Activated naive CD8-positive, alpha-beta T cell treated with anti-CD3 and anti-CD28 coated beads for 36 hours (primary cell): Measurements from ENCODE around the gene TMEM145. TPM values are rescaled to one million over a fixed set of nuclear protein-coding genes. Genes with fewer than 3 reads are reported as not detected.

ENCODE experiments used
- DNase-seq: peaks from one replicate; pipeline ENCODE4 v3.0.0; 2021
- H3K27ac Mint-ChIP-seq: one replicate; pipeline ENCODE4 v1.8.0; 2022; ENCODE audit warnings: mild to moderate bottlenecking, moderate library complexity, mixed read lengths
- H3K27me3 Mint-ChIP-seq: one replicate; pipeline ENCODE4 v1.8.0; 2022; ENCODE audit warnings: mild to moderate bottlenecking, mixed read lengths
- H3K36me3 Mint-ChIP-seq: one replicate; pipeline ENCODE4 v1.8.0; 2021; ENCODE audit warnings: mild to moderate bottlenecking, mixed read lengths
- H3K4me1 Mint-ChIP-seq: one replicate; pipeline ENCODE4 v1.8.0; 2021; ENCODE audit warnings: mixed read lengths
- H3K4me3 Mint-ChIP-seq: one replicate; pipeline ENCODE4 v1.8.0; 2022; ENCODE audit warnings: mild to moderate bottlenecking, moderate library complexity, mixed read lengths
- H3K9me3 Mint-ChIP-seq: one replicate; pipeline ENCODE4 v1.8.0; 2022; ENCODE audit warnings: mixed read lengths
- total RNA-seq, 2 experiments: library from RNA; stranded (reverse); gene quantifications; one replicate each; pipeline ENCODE4 v1.2.3, GENCODE V29; 2021

TMEM145 gene
- total RNA-seq, 2 experiments from 2014 or later: 1.1 to 3.2 TPM

- H3K4me1 Mint-ChIP-seq: peaks cover 48% of the 10 kb centered on the region
- DNase-seq: no peak
- no peaks in the 10 kb centered on the region for H3K27me3 Mint-ChIP-seq
- H3K4me3 Mint-ChIP-seq: no peak overlapping the region
- H3K9me3 Mint-ChIP-seq: no peaks in the 10 kb centered on the region
- H3K36me3 Mint-ChIP-seq: peaks cover 7% of the 10 kb centered on the region
- no peak overlapping the region for H3K27ac Mint-ChIP-seq
These were observed 38.9 kb upstream of the TMEM145 start for GRCh38 chr19:42274065-42274682.

DNA sequence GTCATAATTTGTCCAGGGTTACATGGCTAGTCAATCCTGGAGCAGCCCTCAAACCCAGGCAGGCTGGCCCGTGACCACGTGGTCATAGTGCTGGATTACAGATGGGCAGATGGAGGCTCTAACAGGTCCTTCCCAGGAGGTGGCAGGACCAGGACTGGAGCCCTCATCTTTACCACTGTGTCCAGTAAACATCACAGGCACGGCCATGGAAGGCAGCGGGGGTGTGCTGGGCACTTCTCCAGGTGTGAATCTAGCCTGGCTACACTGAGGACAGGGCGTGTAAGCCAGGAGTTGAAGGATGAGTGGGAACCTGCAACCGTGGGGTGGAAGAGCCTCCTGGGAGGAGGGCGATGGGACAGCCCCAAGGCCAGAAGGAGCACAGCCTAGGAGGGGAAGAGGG, 38.0 kb upstream of the TMEM145 start:
- H3K27ac Mint-ChIP-seq: no peak overlapping the region

GRCh38 chr19:42275517-42275916, 37.6 kb upstream of the TMEM145 start:
- no peak overlapping the region for H3K27ac Mint-ChIP-seq
- H3K27me3 Mint-ChIP-seq: no peaks in the 10 kb centered on the region
- H3K9me3 Mint-ChIP-seq: no peaks in the 10 kb centered on the region
- DNase-seq: no peak
- H3K4me1 Mint-ChIP-seq: peaks cover 46% of the 10 kb centered on the region
- H3K4me3 Mint-ChIP-seq: no peak overlapping the region
- peaks cover 2% of the 10 kb centered on the region for H3K36me3 Mint-ChIP-seq

More for the DNA sequence above, 38.0 kb upstream of the TMEM145 start:
- Mint-ChIP-seq H3K36me3 (peaks cover 2% of the 10 kb centered on the region), H3K27me3 (no peaks in the 10 kb centered on the region), H3K9me3 (no peaks in the 10 kb centered on the region), H3K4me3 (no peak overlapping the region), H3K4me1 (peaks cover 49% of the 10 kb centered on the region)
- DNase-seq: no peak

- DNase-seq: no peak
- H3K4me1 Mint-ChIP-seq: peaks cover 42% of the 10 kb centered on the region
- H3K4me3 Mint-ChIP-seq: peak overlapping the region; percentile 8
- H3K9me3 Mint-ChIP-seq: no peaks in the 10 kb centered on the region
- no peak overlapping the region for H3K27ac Mint-ChIP-seq
- H3K36me3 Mint-ChIP-seq: peaks cover 2% of the 10 kb centered on the region
- H3K27me3 Mint-ChIP-seq: no peaks in the 10 kb centered on the region
These were observed 36.8 kb upstream of the TMEM145 start for GRCh38 chr19:42276284-42276683.

DNA sequence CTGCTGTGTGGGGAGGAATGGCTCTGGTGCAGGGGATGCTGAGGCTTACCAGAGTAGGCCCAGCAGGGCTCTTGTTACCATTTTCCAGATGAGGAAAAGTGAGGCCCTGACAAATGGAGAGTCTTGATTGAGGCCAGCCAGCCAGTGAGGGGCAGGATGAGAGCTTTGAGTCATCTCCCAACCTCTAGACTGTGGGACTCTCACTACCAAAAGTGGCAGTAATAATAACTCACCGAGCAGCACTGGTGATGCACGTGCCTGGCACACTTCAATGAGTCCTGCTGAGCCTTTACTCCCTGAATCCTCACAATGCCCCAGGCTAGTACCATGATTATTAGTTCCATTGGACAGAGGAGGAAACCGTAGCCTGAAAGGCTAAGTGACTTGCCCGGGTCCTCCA, 36.3 kb upstream of the TMEM145 start:
- Mint-ChIP-seq H3K27me3 (no peaks in the 10 kb centered on the region), H3K36me3 (no peaks in the 10 kb centered on the region), H3K4me1 (peaks cover 45% of the 10 kb centered on the region), H3K4me3 (no peak overlapping the region), H3K9me3 (no peaks in the 10 kb centered on the region), H3K27ac (no peak overlapping the region)
- DNase-seq: no peak

- H3K9me3 Mint-ChIP-seq: no peaks in the 10 kb centered on the region
- no peak overlapping the region for H3K27ac Mint-ChIP-seq
- DNase-seq: no peak
- peaks cover 53% of the 10 kb centered on the region for H3K4me1 Mint-ChIP-seq
- H3K4me3 Mint-ChIP-seq: no peak overlapping the region
- no peaks in the 10 kb centered on the region for H3K27me3 Mint-ChIP-seq
- no peaks in the 10 kb centered on the region for H3K36me3 Mint-ChIP-seq
These were observed 35.2 kb upstream of the TMEM145 start for GRCh38 chr19:42277821-42278451.

GRCh38 chr19:42278452-42279154, 34.5 kb upstream of the TMEM145 start:
- Mint-ChIP-seq H3K27me3 (no peaks in the 10 kb centered on the region), H3K9me3 (no peaks in the 10 kb centered on the region), H3K4me1 (peaks cover 53% of the 10 kb centered on the region), H3K36me3 (no peaks in the 10 kb centered on the region), H3K27ac (peak overlapping the region; percentile 80), H3K4me3 (peak overlapping the region; percentile 78)
- DNase-seq: no peak

GRCh38 chr19:42279155-42279901, 33.8 kb upstream of the TMEM145 start:
- no peaks in the 10 kb centered on the region for H3K9me3 Mint-ChIP-seq
- H3K4me3 Mint-ChIP-seq: peak overlapping the region; percentile 78
- no peak for DNase-seq
- peak overlapping the region; percentile 80 for H3K27ac Mint-ChIP-seq
- H3K4me1 Mint-ChIP-seq: peaks cover 53% of the 10 kb centered on the region
- no peaks in the 10 kb centered on the region for H3K36me3 Mint-ChIP-seq
- no peaks in the 10 kb centered on the region for H3K27me3 Mint-ChIP-seq

DNA sequence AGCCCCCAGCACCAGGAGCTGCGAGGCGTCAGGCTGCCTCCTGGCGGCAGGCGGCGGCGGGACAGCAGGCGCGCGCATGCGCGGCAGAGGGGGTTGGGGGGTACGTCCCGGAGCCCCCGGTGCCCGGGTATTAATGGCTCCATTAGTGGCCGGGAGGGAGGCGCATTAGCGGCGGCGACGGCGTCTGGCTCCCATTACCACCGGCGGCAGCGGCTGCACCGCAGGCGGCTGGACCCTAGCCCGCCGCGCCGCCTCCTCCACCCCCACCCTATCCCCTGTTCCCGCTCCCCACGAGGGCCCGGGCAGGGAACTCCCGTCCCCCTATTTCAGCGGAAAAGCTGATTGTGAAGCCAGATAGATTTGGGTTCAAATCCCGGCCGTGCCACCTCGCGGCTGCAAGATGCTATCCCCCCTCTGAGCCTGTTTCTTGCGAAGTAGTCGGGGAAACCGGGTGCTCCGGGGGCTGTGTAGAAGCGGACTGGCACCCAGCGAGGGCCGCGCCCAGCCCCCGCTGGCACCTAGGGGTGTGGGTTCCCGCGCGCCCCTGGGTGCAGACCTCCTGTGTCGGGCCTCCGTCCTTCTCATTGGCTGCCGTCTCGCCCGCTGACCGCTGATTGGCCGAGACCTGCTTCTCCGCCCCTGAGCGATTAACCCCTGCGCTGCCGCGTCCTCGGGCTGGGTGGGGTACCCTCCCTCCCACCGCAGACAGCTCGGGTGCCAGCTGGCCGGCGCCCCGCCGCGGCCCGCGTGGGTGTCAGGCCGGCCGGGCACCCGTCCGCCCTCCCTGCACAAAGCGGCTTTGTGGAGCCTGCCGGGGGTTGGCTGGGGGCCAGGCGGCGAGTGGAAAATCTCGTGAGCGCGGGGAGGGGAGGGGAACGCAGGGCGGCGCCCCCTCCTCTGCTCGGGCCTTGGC, 33.0 kb upstream of the TMEM145 start:
- H3K9me3 Mint-ChIP-seq: no peaks in the 10 kb centered on the region
- peak overlapping the region; percentile 78 for H3K4me3 Mint-ChIP-seq
- peaks cover 4% of the 10 kb centered on the region for H3K36me3 Mint-ChIP-seq
- peaks cover 52% of the 10 kb centered on the region for H3K4me1 Mint-ChIP-seq
- H3K27me3 Mint-ChIP-seq: no peaks in the 10 kb centered on the region
- H3K27ac Mint-ChIP-seq: peak overlapping the region; percentile 80
- DNase-seq: peak; percentile 91

GRCh38 chr19:42280815-42281145, 32.3 kb upstream of the TMEM145 start:
- peaks cover 4% of the 10 kb centered on the region for H3K36me3 Mint-ChIP-seq
- no peak overlapping the region for H3K27ac Mint-ChIP-seq
- H3K4me1 Mint-ChIP-seq: peaks cover 52% of the 10 kb centered on the region
- DNase-seq: peak; percentile 50
- no peaks in the 10 kb centered on the region for H3K27me3 Mint-ChIP-seq
- no peaks in the 10 kb centered on the region for H3K9me3 Mint-ChIP-seq
- H3K4me3 Mint-ChIP-seq: peak overlapping the region; percentile 69

DNA sequence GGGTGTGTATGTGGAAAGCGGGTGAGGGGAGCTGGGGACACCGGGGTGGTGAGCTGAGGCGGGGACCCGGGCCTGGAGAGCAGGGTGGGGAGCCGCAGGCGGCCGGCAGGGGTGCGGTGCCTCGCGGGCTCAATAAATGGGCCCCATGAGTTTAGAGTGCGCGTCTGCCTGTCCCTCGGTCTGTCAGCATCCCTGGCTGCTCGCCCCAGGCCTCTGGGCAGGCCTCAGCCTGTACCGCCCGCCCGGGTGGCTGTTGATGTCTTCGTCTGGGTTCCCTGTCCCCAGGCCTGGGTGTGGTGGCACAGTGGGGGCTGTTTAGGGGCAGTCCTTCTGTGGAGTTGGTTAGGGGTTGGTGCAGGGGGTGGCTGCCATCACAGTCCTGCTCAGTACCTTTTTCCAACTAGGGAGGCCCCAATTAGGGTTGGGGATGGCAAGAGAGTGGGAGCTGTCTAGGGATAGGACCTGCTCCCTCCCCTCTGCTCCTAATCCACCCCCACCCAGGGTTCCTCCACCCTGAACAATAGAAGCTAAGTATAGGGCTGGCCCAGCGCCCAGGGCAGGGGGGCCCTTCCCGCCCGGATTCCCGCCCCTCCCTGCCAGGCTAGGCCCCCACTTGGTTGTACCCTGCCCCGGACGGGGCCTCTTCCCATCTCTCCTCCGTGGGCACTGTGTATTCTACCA, 31.8 kb upstream of the TMEM145 start:
- Mint-ChIP-seq H3K4me1 (peaks cover 52% of the 10 kb centered on the region), H3K27ac (peak overlapping the region; percentile 87), H3K27me3 (no peaks in the 10 kb centered on the region), H3K36me3 (peaks cover 4% of the 10 kb centered on the region), H3K9me3 (no peaks in the 10 kb centered on the region), H3K4me3 (peak overlapping the region; percentile 70)
- DNase-seq: peak; percentile 51

DNA sequence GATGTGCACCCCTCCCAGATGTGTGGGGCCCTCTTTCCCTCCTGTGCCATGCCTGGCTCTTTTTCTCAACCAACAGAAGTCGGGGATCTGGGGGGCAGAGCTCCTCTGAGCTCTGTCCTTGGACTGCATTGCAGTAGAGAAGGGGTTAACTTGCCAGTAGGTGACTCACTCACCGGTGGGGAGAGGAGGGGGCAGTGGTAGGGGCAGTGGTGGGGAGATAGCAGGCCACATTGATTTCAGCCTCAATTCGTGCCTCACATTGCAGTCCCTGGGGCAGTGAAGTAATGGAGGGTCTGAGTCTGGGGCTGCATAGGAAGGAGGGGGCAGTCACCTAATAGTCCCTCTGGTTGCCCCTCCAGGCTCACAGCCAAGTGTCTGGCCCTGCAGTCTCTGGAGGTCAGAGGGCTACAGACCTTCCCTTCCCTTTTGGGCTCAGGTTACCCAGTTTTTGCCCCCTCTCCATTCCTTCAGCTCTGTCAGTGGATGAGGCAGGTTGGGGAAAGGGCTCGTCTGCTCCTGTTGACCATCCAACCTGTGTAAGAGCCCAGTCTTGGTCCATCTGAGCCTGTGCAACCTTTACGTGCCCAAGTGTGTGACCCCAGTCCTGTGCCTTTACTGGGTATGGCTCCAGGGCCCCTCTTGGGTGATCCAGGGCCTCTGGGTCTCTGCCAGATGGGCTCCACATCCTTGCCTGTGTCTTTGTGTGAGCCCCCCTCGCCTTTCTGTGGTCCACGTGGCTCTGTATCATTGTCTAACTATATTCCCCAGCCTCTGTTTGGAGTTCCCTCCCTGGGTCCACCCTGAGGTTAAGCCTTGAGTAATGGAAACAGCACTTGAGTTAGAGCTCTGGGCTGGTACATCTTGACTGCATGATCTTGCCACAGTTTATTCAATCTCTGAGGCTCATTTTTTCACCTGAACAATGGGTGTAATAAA, 31.0 kb upstream of the TMEM145 start:
- peaks cover 45% of the 10 kb centered on the region for H3K4me1 Mint-ChIP-seq
- DNase-seq: no peak
- H3K36me3 Mint-ChIP-seq: peaks cover 4% of the 10 kb centered on the region
- no peaks in the 10 kb centered on the region for H3K9me3 Mint-ChIP-seq
- peak overlapping the region; percentile 87 for H3K27ac Mint-ChIP-seq
- H3K4me3 Mint-ChIP-seq: peak overlapping the region; percentile 70
- H3K27me3 Mint-ChIP-seq: no peaks in the 10 kb centered on the region

GRCh38 chr19:42282819-42283187, 30.3 kb upstream of the TMEM145 start:
- Mint-ChIP-seq H3K27ac (peak overlapping the region; percentile 87), H3K36me3 (peaks cover 4% of the 10 kb centered on the region), H3K27me3 (no peaks in the 10 kb centered on the region), H3K4me3 (peak overlapping the region; percentile 48), H3K9me3 (no peaks in the 10 kb centered on the region), H3K4me1 (peaks cover 43% of the 10 kb centered on the region)
- no peak for DNase-seq
